ENCODE data around the gene COL2A1.

Gene COL2A1

GRCh38 chr12:47988073-47989022 lies 15.9 kb downstream of the COL2A1 start:
- no peak for DNase-seq

DNA sequence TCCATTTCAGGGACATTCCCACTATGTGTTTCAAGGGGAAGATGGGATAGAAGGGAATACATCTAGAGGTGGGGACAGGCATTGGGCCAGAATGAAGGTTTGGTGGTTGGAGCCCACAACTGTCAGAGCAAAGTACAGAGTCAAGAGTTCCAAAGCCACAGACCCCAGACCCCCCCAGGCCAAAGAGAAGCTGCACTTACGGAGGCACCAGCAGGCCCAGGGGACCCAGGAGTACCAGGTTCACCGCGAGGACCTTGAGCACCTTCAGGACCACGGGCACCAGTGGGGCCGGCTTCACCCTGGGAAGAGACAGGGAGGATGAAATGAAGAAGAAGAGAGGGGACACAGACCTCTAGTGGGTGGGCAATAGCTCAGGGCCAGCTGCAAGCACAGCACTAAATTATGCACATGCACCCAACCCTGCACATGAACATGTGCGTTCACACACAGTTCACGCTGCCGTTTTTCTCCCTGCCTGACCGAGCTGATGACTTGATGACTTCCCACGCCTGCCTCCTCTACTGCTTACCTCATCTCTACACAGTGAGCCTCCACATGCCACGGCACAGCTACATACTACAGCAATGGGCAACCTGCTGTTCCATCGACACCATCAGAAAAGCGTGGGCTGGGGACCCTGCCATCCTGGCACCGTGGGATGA lies 16.7 kb downstream of the COL2A1 start:
- no peak for DNase-seq

GRCh38 chr12:47986832-47987231 lies 17.4 kb downstream of the COL2A1 start:
- DNase-seq, result no peak

DNA sequence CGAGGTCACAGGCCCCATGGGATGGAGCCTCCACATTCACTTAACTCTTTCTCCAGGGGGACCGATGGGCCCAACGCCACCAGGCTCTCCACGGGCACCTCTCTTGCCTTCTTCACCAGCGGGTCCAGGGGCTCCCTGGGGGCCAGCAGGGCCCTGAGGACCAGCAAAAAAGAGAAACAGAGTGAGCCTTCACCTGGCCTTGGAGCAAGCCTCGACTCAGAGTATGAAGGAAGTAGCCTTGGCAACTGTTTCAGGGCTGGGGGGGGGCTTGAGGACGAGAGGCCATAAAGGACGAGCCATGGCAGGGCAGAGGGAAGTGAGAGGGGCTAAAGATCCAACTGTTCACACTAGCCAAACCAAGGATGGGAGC lies 18.0 kb downstream of the COL2A1 start:
- no peak for DNase-seq

GRCh38 chr12:47985596-47986290 lies 18.5 kb downstream of the COL2A1 start:
- DNase-seq, result no peak

GRCh38 chr12:47984331-47984801 lies 19.9 kb downstream of the COL2A1 start:
- no peak for DNase-seq

GRCh38 chr12:47983541-47984115 lies 20.6 kb downstream of the COL2A1 start:
- no peak for DNase-seq

DNA sequence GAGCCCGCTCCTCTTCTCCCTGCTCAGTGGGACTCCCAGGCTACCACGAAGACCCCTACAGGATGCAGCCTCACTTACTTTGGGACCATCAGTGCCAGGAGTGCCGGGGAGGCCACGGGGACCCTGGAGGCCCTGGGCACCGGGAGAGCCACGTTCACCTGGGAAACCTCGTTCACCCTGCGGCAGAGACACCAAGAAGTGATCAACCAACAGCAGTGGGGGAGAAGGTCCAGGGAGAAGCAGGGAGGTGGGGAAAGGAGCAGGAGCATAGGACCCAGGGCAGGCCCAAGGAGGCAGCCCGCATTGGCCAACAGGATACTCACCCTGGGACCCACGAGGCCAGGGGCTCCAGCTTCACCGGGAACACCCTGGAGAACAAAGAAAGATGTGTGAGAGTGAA lies 21.5 kb downstream of the COL2A1 start:
- no peak for DNase-seq

GRCh38 chr12:47982311-47982710 lies 22.0 kb downstream of the COL2A1 start:
- no peak for DNase-seq

- DNase-seq, result no peak
Measured at GRCh38 chr12:47981496-47982260, 22.6 kb downstream of the COL2A1 start.

DNA sequence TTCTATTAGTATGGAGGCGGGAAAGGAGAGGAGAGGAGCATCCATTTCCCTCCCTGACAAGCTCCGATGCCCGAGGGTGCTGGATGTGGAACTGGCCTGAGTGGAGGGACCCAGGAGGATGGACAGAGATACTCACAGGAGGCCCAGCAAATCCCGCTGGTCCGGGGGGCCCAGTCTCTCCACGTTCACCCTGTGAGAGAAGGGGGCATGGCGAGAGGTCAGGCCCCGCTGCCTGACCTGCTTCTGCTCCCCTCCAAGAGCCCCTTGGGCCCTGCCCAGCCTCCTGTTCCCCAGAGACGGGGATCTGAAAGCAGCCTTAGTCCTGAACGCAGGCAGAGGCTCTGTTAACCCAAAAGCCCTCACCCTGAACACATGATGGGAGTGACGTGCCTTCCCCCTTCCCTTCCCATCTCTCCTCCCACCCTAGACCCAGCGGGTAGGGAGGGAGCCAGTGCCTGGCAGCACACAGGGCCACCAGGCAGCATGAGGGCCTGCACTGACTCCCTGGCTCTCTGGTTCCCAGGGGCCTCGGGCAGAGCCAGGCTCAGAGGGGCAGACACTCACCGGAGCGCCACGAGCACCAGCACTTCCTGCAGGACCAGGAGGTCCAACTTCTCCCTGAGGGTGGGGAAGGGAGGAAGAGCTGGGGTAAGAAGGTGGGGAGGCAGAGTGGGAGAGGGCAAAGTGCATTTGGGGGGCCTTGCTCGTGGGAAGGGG lies 23.3 kb downstream of the COL2A1 start:
- DNase-seq, result no peak

- no peak for DNase-seq
Measured at GRCh38 chr12:47980197-47980596, 24.1 kb downstream of the COL2A1 start.

- no peak for DNase-seq
Measured at GRCh38 chr12:47979686-47980085, 24.6 kb downstream of the COL2A1 start.

GRCh38 chr12:47979166-47979565 lies 25.1 kb downstream of the COL2A1 start:
- no peak for DNase-seq

DNA sequence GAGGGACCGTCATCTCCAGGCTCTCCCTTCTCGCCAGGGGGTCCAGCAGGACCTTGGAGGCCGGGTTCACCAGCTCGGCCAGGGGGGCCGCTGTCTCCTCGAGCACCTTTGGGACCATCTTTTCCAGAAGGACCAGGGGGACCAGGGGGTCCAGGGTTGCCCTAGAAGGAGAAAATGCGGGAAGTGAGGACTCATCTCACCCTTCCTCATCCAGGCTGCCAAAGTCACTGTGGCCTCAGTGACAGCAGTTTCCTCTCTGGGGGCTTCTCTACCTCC lies 25.7 kb downstream of the COL2A1 start:
- no peak for DNase-seq

- no peak for DNase-seq
Measured at GRCh38 chr12:47977772-47978597, 26.3 kb downstream of the COL2A1 start.

- no peak for DNase-seq
Measured at GRCh38 chr12:47977046-47977771, 27.1 kb downstream of the COL2A1 start.

- DNase-seq, result no peak
Measured at GRCh38 chr12:47975816-47976215, 28.5 kb downstream of the COL2A1 start.

- no peak for DNase-seq
Measured at GRCh38 chr12:47975036-47975620, 29.1 kb downstream of the COL2A1 start.

DNA sequence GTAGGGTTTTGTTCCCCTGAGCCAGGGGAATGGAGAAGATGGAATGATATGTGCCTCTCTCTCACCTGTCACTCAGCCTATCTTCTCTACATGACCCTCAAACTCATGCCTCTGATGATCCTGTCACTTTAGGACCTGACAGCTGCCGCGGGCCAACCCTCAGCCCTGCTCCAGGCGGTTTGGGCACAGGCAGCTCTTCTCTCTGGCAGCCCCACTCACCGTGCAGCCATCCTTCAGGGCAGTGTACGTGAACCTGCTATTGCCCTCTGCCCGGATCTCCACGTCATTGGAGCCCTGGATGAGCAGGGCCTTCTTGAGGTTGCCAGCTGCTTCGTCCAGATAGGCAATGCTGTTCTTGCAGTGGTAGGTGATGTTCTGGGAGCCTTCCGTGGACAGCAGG lies 30.4 kb downstream of the COL2A1 start:
- DNase-seq, result no peak
